Hepatocyte (in vitro differentiated cells): ENCODE data around the gene CC2D2A. TPM values are rescaled to one million over a fixed set of nuclear protein-coding genes. Genes with fewer than 3 reads are reported as not detected.

ENCODE experiments used
- DNase-seq: peaks from one replicate; pipeline ENCODE4 v3.0.0-alpha.2; 2016; ENCODE audit warnings: low spot score
- H2AFZ ChIP-seq: fragments of 200-600 bp; sonication (generic); 2 replicates; pipeline ENCODE4 v1.6.0; 2016; ENCODE audit warnings: antibody characterized with exemption, mild to moderate bottlenecking
- H3K27ac ChIP-seq: fragments of 200-600 bp; sonication (generic); 2 replicates; pipeline ENCODE4 v1.5.1; 2016; ENCODE audit warnings: mild to moderate bottlenecking
- H3K27me3 ChIP-seq: fragments of 200-600 bp; sonication (generic); 2 replicates; pipeline ENCODE4 v1.6.1; 2016
- H3K36me3 ChIP-seq: fragments of 200-600 bp; sonication (generic); replicated peaks from 2 replicates; pipeline ENCODE4 v1.5.1; 2016; ENCODE audit warnings: low read depth; ENCODE audit not compliant: insufficient read depth
- H3K4me1 ChIP-seq: fragments of 200-600 bp; sonication (generic); 2 replicates; pipeline ENCODE4 v1.5.1; 2016; ENCODE audit warnings: mild to moderate bottlenecking, moderate library complexity; ENCODE audit not compliant: insufficient read depth
- H3K4me2 ChIP-seq: fragments of 200-600 bp; sonication (generic); 2 replicates; pipeline ENCODE4 v1.6.0; 2016
- H3K4me3 ChIP-seq: fragments of 200-600 bp; sonication (generic); 2 replicates; pipeline ENCODE4 v1.5.1; 2016; ENCODE audit warnings: mild to moderate bottlenecking
- H3K79me2 ChIP-seq: fragments of 200-600 bp; sonication (generic); 2 replicates; pipeline ENCODE4 v1.6.0; 2017; ENCODE audit warnings: mild to moderate bottlenecking
- H3K9me2 ChIP-seq: fragments of 200-600 bp; sonication (generic); replicated peaks from 2 replicates; pipeline ENCODE4 v1.6.0; 2017; ENCODE audit warnings: mild to moderate bottlenecking; ENCODE audit not compliant: insufficient read depth
- H3K9me3 ChIP-seq: fragments of 200-600 bp; sonication (generic); 2 replicates; pipeline ENCODE4 v1.5.1; 2016; ENCODE audit warnings: low read depth, mild to moderate bottlenecking
- H4K20me1 ChIP-seq: fragments of 200-600 bp; sonication (generic); 2 replicates; pipeline ENCODE4 v1.6.0; 2016; ENCODE audit warnings: mild to moderate bottlenecking; ENCODE audit not compliant: insufficient read depth, poor library complexity, severe bottlenecking
- EZH2 ChIP-seq: fragments of 200-600 bp; sonication (generic); IDR thresholded peaks from 2 replicates; pipeline ENCODE4 v1.6.1; 2016; ENCODE audit warnings: antibody characterized with exemption, mild to moderate bottlenecking, borderline replicate concordance
- EZH2phosphoT487 ChIP-seq: fragments of 200-600 bp; sonication (generic); IDR thresholded peaks from one replicate; pipeline ENCODE4 v1.6.1; 2018; ENCODE audit warnings: antibody characterized with exemption, mild to moderate bottlenecking, low read depth, moderate library complexity; ENCODE audit not compliant: unreplicated experiment, severe bottlenecking
- WGBS: methylation state at CpG from one replicate; pipeline ENCODE4 v1.1.6; 2016; ENCODE audit warnings: low lambda C conversion rate; ENCODE audit errors: missing lambda C conversion rate; 5-methylcytosine and 5-hydroxymethylcytosine counted together
- polyA plus RNA-seq: library from polyadenylated mRNA; unstranded; fragments of >200 nt; fragmentation: Nextera tagmentation; extraction: Ambion mirVana; gene quantifications from 2 replicates; pipeline ENCODE4 v1.2.1, GENCODE V29; 2016
- total RNA-seq: library from RNA; depleted of rRNA; stranded (reverse); fragments of >200 nt; gene quantifications from 2 replicates; pipeline ENCODE4 v1.2.3, GENCODE V29; 2014
- TF ChIP-seq, protein P1 (sequence below): fragments of 200-600 bp; sonication (generic); IDR thresholded peaks from 2 replicates; pipeline ENCODE4 v1.5.1; 2016; ENCODE audit warnings: antibody characterized with exemption, mild to moderate bottlenecking; ENCODE audit not compliant: poor library complexity

Gene CC2D2A
- total and polyA plus RNA-seq, 2 experiments from 2014 or later, result 6.8 to 33.6 TPM

DNA sequence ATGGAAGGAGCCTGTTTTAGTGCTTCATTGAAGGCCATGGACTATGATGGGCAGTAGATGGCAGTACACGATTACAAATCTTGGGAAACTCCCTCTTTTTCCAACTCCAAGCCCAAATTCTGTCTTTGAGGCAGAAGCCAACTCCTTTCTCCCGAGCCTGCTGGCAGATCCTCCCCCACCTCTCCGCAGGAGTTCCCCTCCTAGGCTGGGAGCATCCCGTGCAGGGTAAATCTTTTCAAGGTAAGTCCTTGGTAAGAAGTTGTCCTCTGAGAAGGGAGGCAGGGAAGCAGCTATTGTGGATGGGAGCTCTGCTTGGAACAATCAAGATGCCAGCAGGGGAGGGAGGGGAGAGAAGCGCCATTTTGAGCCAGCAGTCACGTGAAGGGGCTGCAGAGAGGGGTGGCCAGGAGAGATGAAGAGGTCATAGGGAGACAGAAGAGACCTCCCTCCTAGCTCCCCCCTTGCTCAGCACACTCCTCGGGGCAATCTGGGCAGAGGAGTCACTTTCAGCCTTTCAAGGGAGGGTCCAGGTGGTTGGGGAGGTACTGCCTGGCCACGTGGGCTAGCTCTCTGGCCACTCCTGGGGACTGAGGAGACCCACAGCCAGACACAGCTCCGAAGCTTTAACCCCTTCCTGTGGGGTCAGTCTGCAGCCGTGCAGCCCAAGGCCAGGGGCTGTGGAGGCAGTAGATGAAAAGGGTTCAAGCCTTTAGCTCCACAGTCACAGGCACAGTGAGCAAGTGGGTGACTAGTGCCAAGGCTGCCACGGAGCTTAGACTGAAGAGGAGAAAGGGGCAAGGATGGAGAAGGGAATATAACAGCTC, 9.6 kb downstream of the CC2D2A start:
- 5% methylated on average over 11 of the region's 11 CpGs for WGBS
- Histone ChIP-seq H3K9me2 (no peaks in the 10 kb centered on the region), H3K36me3 (no peaks in the 10 kb centered on the region), H3K9me3 (no peaks in the 10 kb centered on the region), H3K27ac (peak overlapping the region; percentile 86), H3K4me1 (peaks cover 11% of the 10 kb centered on the region), H4K20me1 (no peaks in the 10 kb centered on the region), H3K27me3 (no peaks in the 10 kb centered on the region), H3K4me2 (peak overlapping the region; percentile 84), H3K4me3 (peak overlapping the region; percentile 23), H2AFZ (peak overlapping the region; percentile 70), H3K79me2 (no peaks in the 10 kb centered on the region)
- DNase-seq, result peak; percentile 86
- TF ChIP-seq, protein P1, sequence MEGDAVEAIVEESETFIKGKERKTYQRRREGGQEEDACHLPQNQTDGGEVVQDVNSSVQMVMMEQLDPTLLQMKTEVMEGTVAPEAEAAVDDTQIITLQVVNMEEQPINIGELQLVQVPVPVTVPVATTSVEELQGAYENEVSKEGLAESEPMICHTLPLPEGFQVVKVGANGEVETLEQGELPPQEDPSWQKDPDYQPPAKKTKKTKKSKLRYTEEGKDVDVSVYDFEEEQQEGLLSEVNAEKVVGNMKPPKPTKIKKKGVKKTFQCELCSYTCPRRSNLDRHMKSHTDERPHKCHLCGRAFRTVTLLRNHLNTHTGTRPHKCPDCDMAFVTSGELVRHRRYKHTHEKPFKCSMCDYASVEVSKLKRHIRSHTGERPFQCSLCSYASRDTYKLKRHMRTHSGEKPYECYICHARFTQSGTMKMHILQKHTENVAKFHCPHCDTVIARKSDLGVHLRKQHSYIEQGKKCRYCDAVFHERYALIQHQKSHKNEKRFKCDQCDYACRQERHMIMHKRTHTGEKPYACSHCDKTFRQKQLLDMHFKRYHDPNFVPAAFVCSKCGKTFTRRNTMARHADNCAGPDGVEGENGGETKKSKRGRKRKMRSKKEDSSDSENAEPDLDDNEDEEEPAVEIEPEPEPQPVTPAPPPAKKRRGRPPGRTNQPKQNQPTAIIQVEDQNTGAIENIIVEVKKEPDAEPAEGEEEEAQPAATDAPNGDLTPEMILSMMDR, result peak; percentile 85
- TF ChIP-seq EZH2phosphoT487, result no peak
- no peak for TF ChIP-seq EZH2

DNA sequence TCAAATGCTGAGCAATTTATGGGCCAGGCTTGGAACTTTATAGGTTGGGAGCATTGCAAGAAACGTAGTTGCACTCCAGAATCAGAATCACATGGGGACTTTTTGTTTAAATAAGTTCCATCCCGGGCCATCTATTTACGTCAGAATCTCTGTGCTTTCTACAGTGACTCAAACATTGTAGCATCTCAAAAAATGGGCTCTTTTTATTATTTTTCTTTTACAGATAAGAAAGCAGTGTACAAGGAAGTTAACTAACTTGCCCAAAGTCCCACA, 10.2 kb downstream of the CC2D2A start:
- no peaks in the 10 kb centered on the region for H3K9me3 ChIP-seq
- peak overlapping the region; percentile 70 for H2AFZ ChIP-seq
- WGBS, result 16% methylated on average over 3 of the region's 3 CpGs

DNA sequence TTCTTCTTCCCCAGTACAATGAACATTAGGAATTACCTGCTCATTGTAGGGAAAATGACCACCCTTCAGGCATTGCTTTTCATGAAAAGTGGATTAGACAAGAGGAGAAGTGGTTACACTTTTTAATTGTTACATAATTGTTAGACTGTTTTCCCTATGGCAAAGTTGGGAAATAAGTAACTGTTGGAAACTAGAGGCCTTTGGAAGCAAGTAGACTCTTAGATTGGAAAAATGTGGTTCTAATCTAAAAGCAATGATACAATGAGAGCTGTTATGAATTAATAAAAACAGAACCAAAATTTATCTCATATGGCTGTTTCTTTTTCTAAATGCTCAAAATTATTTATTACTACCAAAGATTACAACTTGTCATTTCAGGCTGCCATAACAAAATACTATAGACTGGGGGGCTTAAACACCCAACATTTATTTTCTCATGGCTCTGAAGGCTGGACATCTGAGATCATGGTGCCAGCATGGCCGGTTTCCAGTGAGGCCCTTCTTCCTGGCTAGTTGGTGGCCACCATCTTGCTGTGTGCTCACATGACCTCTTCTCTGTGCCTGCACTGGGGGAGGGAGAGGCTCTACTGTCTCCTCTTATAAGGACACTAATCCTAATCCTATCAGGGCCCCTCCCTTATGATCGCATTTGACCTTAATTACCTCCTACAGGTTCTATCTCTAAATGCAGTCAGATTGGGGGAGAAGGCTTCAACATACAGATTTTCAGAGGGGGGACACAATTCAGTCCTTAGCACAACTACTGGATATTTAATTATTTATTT, 12.5 kb downstream of the CC2D2A start:
- no peak for TF ChIP-seq EZH2phosphoT487
- TF ChIP-seq EZH2, result no peak
- TF ChIP-seq, protein P1, result no peak
- Histone ChIP-seq H2AFZ (no peak overlapping the region), H3K9me3 (peaks cover 16% of the 10 kb centered on the region), H4K20me1 (no peaks in the 10 kb centered on the region), H3K27ac (no peak overlapping the region), H3K4me3 (no peak overlapping the region), H3K9me2 (no peaks in the 10 kb centered on the region), H3K79me2 (no peaks in the 10 kb centered on the region), H3K4me1 (peaks cover 11% of the 10 kb centered on the region), H3K4me2 (no peak overlapping the region), H3K36me3 (no peaks in the 10 kb centered on the region), H3K27me3 (no peaks in the 10 kb centered on the region)
- DNase-seq, result no peak
- 100% methylated on average over 2 of the region's 2 CpGs for WGBS

More for the DNA sequence above, 10.2 kb downstream of the CC2D2A start:
- Histone ChIP-seq H3K4me1 (peaks cover 11% of the 10 kb centered on the region), H3K4me2 (peak overlapping the region; percentile 84), H3K79me2 (no peaks in the 10 kb centered on the region), H3K4me3 (peak overlapping the region; percentile 23), H3K27me3 (no peaks in the 10 kb centered on the region), H3K36me3 (no peaks in the 10 kb centered on the region), H3K27ac (peak overlapping the region; percentile 86), H3K9me2 (no peaks in the 10 kb centered on the region), H4K20me1 (no peaks in the 10 kb centered on the region)
- DNase-seq, result peak; percentile 31
- TF ChIP-seq EZH2phosphoT487 (no peak), EZH2 (no peak)
- TF ChIP-seq, protein P1, result no peak
